Measurements from ENCODE around the gene ECM1.

ECM1 gene

GRCh38 chr1:150486966-150487762, 20.7 kb upstream of the ECM1 start, which contains the start of gene TARS2:
TARS2 (plus strand) TSS chr1:150487419; CDS start chr1:150487451, 32 bp downstream.
- peak within 1 kb of the TSS; percentile 58 for H3K27ac ChIP-seq
- TF ChIP-seq ZFX (IDR thresholded peaks at IDR 0.05; ENCODE audit: borderline replicate concordance) (no peak), CTCF (IDR thresholded peaks at IDR 0.05) (no peak)

- no peak for TF ChIP-seq ZFX (IDR thresholded peaks at IDR 0.05; ENCODE audit: borderline replicate concordance)
- TF ChIP-seq CTCF (IDR thresholded peaks at IDR 0.05): no peak
- peak overlapping the region; percentile 58 for H3K27ac ChIP-seq
These were observed 20.2 kb upstream of the ECM1 start for GRCh38 chr1:150487763-150488115.

- H3K27ac ChIP-seq: no peak overlapping the region
- no peak for TF ChIP-seq CTCF (IDR thresholded peaks at IDR 0.05)
- no peak for TF ChIP-seq ZFX (IDR thresholded peaks at IDR 0.05; ENCODE audit: borderline replicate concordance)
These were observed 14.7 kb upstream of the ECM1 start for GRCh38 chr1:150493175-150493574.

GRCh38 chr1:150498342-150498741, 9.6 kb upstream of the ECM1 start:
- no peak overlapping the region for H3K27ac ChIP-seq
- TF ChIP-seq CTCF (IDR thresholded peaks at IDR 0.05) (no peak), ZFX (IDR thresholded peaks at IDR 0.05; ENCODE audit: borderline replicate concordance) (no peak)

- TF ChIP-seq CTCF (IDR thresholded peaks at IDR 0.05) (no peak), ZFX (IDR thresholded peaks at IDR 0.05; ENCODE audit: borderline replicate concordance) (no peak)
- no peak overlapping the region for H3K27ac ChIP-seq
These were observed 2.5 kb upstream of the ECM1 start for GRCh38 chr1:150505431-150505830.

- H3K27ac ChIP-seq: no peak overlapping the region
- no peak for TF ChIP-seq ZFX (IDR thresholded peaks at IDR 0.05; ENCODE audit: borderline replicate concordance)
- no peak for TF ChIP-seq CTCF (IDR thresholded peaks at IDR 0.05)
These were observed 1.1 kb downstream of the ECM1 start for GRCh38 chr1:150508982-150509381.

- TF ChIP-seq ZFX (IDR thresholded peaks at IDR 0.05; ENCODE audit: borderline replicate concordance): no peak
- TF ChIP-seq CTCF (IDR thresholded peaks at IDR 0.05): no peak
- H3K27ac ChIP-seq: no peak overlapping the region
These were observed 3.6 kb downstream of the ECM1 start for GRCh38 chr1:150511551-150511950.

Measured in 22Rv1 (cell line).